DND-41 (cell line): ENCODE results near the gene NUTM1.
A peak's percentile ranks its signal among the peaks of the same experiment; 100 is the strongest.

ENCODE experiments used
- ATAC-seq: fragments of 200-7000 bp; cut with Tn5 transposase; 3 replicates; pipeline ENCODE4 v1.9.1; 2021; ENCODE audit warnings: low read depth; ENCODE audit not compliant: insufficient read depth
- DNase-seq: peaks from one replicate; pipeline ENCODE4 v3.0.0-alpha.2; 2020
- H2AFZ ChIP-seq: 2 replicates; pipeline ENCODE4 v1.6.0; 2012; ENCODE audit warnings: low read depth, low read length
- H3K27ac ChIP-seq: 2 replicates; pipeline ENCODE4 v1.5.1; 2012; ENCODE audit warnings: low read length, inconsistent platforms
- H3K27me3 ChIP-seq: fragments of 200-600 bp; sonication (generic); 2 replicates; pipeline ENCODE4 v1.6.0; 2012; ENCODE audit warnings: low read length, mild to moderate bottlenecking, inconsistent platforms; ENCODE audit not compliant: insufficient read depth, poor library complexity
- H3K36me3 ChIP-seq: 2 replicates; pipeline ENCODE4 v1.5.1; 2012; ENCODE audit warnings: low read length, inconsistent platforms; ENCODE audit not compliant: insufficient read depth
- H3K4me1 ChIP-seq: 2 replicates; pipeline ENCODE4 v1.5.1; 2012; ENCODE audit warnings: mild to moderate bottlenecking, low read length; ENCODE audit not compliant: insufficient read depth
- H3K4me2 ChIP-seq: 2 replicates; pipeline ENCODE4 v1.6.0; 2012; ENCODE audit warnings: mild to moderate bottlenecking, moderate library complexity, low read length, inconsistent platforms; ENCODE audit not compliant: insufficient read depth
- H3K4me3 ChIP-seq, 2 experiments: fragments of 200-600 bp in 1 of 2; shearing (Covaris generic) in 1 of 2; 2 replicates each; pipeline ENCODE4 v1.5.1; 2012 to 2016; ENCODE audit warnings: inconsistent platforms in 2 of 2, low read length in 2 of 2, mild to moderate bottlenecking in 2 of 2, low read depth in 1 of 2, moderate library complexity in 1 of 2
- H3K79me2 ChIP-seq: 2 replicates; pipeline ENCODE4 v1.6.0; 2012; ENCODE audit warnings: low read length, inconsistent platforms; ENCODE audit not compliant: insufficient read depth
- H3K9ac ChIP-seq: 2 replicates; pipeline ENCODE4 v1.6.0; 2012; ENCODE audit warnings: low read depth, mild to moderate bottlenecking, inconsistent platforms, low read length, moderate library complexity
- H3K9me3 ChIP-seq: 2 replicates; pipeline ENCODE4 v1.5.1; 2012; ENCODE audit warnings: low read length, moderate library complexity, mild to moderate bottlenecking, inconsistent platforms; ENCODE audit not compliant: insufficient read depth, severe bottlenecking
- H4K20me1 ChIP-seq: 2 replicates; pipeline ENCODE4 v1.6.0; 2012; ENCODE audit warnings: low read length; ENCODE audit not compliant: insufficient read depth
- EZH2 ChIP-seq: IDR thresholded peaks from 3 replicates; pipeline ENCODE4 v1.6.1; 2012; ENCODE audit warnings: borderline replicate concordance, low read depth, mild to moderate bottlenecking, moderate library complexity, low read length, inconsistent platforms; ENCODE audit not compliant: severe bottlenecking
- TF ChIP-seq, protein P1 (sequence below): IDR thresholded peaks from 2 replicates; pipeline ENCODE4 v1.5.1; 2012; ENCODE audit warnings: borderline replicate concordance, low read length, moderate library complexity, mild to moderate bottlenecking; ENCODE audit not compliant: poor library complexity, severe bottlenecking; ENCODE audit errors: extremely low read depth

Gene NUTM1

DNA sequence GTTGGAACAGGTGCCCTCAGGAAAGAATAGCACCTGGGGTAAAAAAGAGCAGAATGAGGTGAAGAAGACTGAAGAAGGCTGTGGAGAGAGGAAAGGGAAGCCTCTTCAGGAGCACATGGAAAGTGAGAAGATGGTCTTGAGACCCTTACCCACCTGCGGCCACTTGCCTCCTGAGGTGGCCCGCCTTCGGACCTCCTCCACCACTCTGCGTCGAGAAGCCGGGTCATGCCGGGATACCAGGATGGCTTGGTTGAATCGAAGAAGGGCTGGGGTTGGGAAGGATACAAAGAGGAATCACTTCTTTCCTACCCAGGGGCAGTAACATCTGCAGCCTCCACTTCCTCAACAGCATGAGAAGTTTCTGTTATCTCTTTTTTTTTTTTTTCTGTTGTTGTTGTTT is 20.9 kb downstream of the NUTM1 start:
- Histone ChIP-seq H2AFZ (no peak overlapping the region), H3K36me3 (peaks cover 43% of the 10 kb centered on the region), H3K9me3 (no peaks in the 10 kb centered on the region), H3K4me3 (no peak overlapping the region), H3K4me2 (no peak overlapping the region), H3K27ac (no peak overlapping the region), H3K9ac (no peak overlapping the region), H3K27me3 (no peaks in the 10 kb centered on the region), H4K20me1 (peaks cover 6% of the 10 kb centered on the region; the same call in 1 of the 2 replicates), H3K4me1 (peaks cover 29% of the 10 kb centered on the region), H3K79me2 (peaks cover 22% of the 10 kb centered on the region)
- no peak for ATAC-seq
- DNase-seq = no peak
- TF ChIP-seq, protein P1, sequence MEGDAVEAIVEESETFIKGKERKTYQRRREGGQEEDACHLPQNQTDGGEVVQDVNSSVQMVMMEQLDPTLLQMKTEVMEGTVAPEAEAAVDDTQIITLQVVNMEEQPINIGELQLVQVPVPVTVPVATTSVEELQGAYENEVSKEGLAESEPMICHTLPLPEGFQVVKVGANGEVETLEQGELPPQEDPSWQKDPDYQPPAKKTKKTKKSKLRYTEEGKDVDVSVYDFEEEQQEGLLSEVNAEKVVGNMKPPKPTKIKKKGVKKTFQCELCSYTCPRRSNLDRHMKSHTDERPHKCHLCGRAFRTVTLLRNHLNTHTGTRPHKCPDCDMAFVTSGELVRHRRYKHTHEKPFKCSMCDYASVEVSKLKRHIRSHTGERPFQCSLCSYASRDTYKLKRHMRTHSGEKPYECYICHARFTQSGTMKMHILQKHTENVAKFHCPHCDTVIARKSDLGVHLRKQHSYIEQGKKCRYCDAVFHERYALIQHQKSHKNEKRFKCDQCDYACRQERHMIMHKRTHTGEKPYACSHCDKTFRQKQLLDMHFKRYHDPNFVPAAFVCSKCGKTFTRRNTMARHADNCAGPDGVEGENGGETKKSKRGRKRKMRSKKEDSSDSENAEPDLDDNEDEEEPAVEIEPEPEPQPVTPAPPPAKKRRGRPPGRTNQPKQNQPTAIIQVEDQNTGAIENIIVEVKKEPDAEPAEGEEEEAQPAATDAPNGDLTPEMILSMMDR = no peak
- TF ChIP-seq EZH2 = no peak

DNA sequence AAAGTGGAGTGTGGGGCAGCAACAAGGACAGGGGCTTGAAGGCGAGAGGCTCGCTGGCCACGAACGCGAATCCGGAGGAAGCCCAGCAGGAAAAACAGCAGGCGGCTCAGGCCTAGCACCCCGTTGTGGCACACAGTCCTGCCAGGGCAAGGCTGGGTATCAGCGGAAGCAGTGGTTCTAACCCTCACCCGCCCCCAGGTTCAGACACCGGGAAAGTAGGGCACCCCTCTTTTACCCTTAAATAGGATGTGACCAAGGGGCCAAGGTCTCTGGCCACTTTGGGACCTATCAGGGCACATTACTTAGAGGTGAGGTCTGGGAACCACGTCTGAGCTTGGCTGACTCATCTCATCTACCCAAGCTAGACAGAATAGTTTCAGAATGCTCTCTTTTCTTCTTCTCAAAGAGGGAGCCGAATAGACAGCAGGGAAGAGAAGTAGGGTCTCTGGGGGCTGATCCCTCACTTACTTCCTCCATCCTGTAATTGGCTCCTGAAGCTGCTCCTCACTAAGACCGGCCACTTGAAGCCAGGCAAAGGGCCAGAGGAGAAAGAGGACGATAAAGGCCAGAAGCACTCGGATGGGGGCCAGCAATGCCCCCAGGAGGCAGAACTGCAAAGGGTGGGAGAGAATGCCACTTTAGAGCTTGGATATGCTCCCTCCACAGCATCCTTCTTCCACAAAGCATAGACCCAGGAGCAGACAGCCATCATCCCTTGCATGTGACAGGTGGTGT is 22.1 kb downstream of the NUTM1 start:
- H3K27ac ChIP-seq = peak overlapping the region; percentile 69
- no peaks in the 10 kb centered on the region for H3K9me3 ChIP-seq
- no peak for ATAC-seq
- H3K4me2 ChIP-seq = peak overlapping the region; percentile 79
- H3K79me2 ChIP-seq = peaks cover 22% of the 10 kb centered on the region
- H4K20me1 ChIP-seq = peaks cover 6% of the 10 kb centered on the region; the same call in 1 of the 2 replicates
- H2AFZ ChIP-seq = no peak overlapping the region
- no peak for DNase-seq
- peaks cover 31% of the 10 kb centered on the region for H3K36me3 ChIP-seq
- TF ChIP-seq EZH2 = no peak
- TF ChIP-seq, protein P1 = no peak
- peaks cover 29% of the 10 kb centered on the region for H3K4me1 ChIP-seq
- H3K9ac ChIP-seq = peak overlapping the region; percentile 98
- peak overlapping the region in 1 of 2 experiments; percentile 92; a peak in 2 of 4 replicates for H3K4me3 ChIP-seq
- no peaks in the 10 kb centered on the region for H3K27me3 ChIP-seq

DNA sequence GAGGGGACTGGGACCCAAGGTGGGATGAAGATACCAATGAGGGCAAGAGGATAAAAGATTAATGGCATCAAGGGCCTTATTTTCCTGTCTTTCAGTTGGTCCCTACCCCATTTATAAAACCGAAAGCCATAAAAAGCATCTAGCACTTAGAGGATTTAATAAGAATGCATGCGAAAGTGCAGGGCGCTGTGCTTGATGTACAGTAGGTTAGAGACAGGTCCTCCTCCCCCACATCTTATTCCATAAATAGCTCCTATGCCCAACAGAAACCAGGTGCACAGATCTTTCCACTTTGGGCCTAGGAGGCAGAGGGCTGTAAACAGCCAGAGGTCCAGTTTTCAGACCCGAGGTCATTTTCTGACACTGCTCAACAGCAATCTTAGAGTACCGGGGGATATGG is 22.7 kb downstream of the NUTM1 start:
- peak overlapping the region; percentile 79 for H3K4me2 ChIP-seq
- peak overlapping the region; percentile 70 for H2AFZ ChIP-seq
- H3K9me3 ChIP-seq = no peaks in the 10 kb centered on the region
- H3K36me3 ChIP-seq = peaks cover 27% of the 10 kb centered on the region
- peaks cover 6% of the 10 kb centered on the region; the same call in 1 of the 2 replicates for H4K20me1 ChIP-seq
- no peak for DNase-seq
- ATAC-seq = no peak
- peaks cover 22% of the 10 kb centered on the region for H3K79me2 ChIP-seq
- H3K27me3 ChIP-seq = no peaks in the 10 kb centered on the region
- no peak for TF ChIP-seq EZH2
- TF ChIP-seq, protein P1 = no peak
- H3K9ac ChIP-seq = peak overlapping the region; percentile 98
- peaks cover 29% of the 10 kb centered on the region for H3K4me1 ChIP-seq
- peak overlapping the region; percentile 69 for H3K27ac ChIP-seq
- peak overlapping the region; percentile 58 to 92; a peak in 3 of 4 replicates for H3K4me3 ChIP-seq
